H1 (cell line): ENCODE data around the gene CFAP20. TPM values are rescaled to one million over a fixed set of nuclear protein-coding genes. Genes with fewer than 3 reads are reported as not detected.
"Not testable (repeated sequence)": the region's sequence is repeated elsewhere in the genome, so short reads cannot be mapped to it uniquely, and the experiment has no call there.

Experiments
- CTCF ChIA-PET: fragments of 300-600 bp; sonication (Branson Sonifier 250); formaldehyde crosslinking; loops from one replicate; lab custom pipeline; 2021; ENCODE audit not compliant: partially characterized antibody; lab: Charles Lee
- POLR2A ChIA-PET: fragments of 300-600 bp; sonication (Branson Sonifier 250); formaldehyde crosslinking; loops from one replicate; lab custom pipeline; 2021; ENCODE audit warnings: inconsistent platforms; ENCODE audit not compliant: partially characterized antibody; lab: Charles Lee
- DNase-seq, 2 experiments: peaks; one replicate each; pipeline versions ENCODE4 v3.0.0 to v3.0.0-alpha.2; 2010 to 2022; ENCODE audit warnings: low spot score in 2 of 2, low read depth in 1 of 2, mixed read lengths in 1 of 2
- FAIRE-seq: peaks from 2 replicates; lab custom pipeline; 2011; peaks lifted over from hg19 to GRCh38; lab: Jason Lieb, UNC
- H2AFZ ChIP-seq: 2 replicates; pipeline ENCODE4 v1.8.1; 2012; ENCODE audit warnings: low read length, inconsistent platforms
- H2AK5ac ChIP-seq: 2 replicates; pipeline ENCODE4 v1.6.1; 2013; ENCODE audit warnings: low read depth, low read length
- H2BK120ac ChIP-seq: replicated peaks from 2 replicates; pipeline ENCODE3; 2013; ENCODE audit warnings: low read depth, low read length, inconsistent platforms
- H2BK12ac ChIP-seq: 2 replicates; pipeline ENCODE4 v1.6.1; 2013; ENCODE audit warnings: low read depth, low read length
- H2BK15ac ChIP-seq: 2 replicates; pipeline ENCODE4 v1.6.1; 2013; ENCODE audit warnings: low read length
- H2BK20ac ChIP-seq: 2 replicates; pipeline ENCODE4 v1.6.1; 2013; ENCODE audit warnings: low read length
- H2BK5ac ChIP-seq: 2 replicates; pipeline ENCODE4 v1.6.1; 2013; ENCODE audit warnings: low read depth, low read length
- H3K14ac ChIP-seq: 2 replicates; pipeline ENCODE4 v1.6.1; 2013; ENCODE audit warnings: inconsistent platforms; ENCODE audit not compliant: insufficient read length
- H3K18ac ChIP-seq: 2 replicates; pipeline ENCODE4 v1.6.1; 2013; ENCODE audit warnings: low read length; ENCODE audit errors: extremely low read depth
- H3K23ac ChIP-seq: 2 replicates; pipeline ENCODE4 v1.6.1; 2013; ENCODE audit warnings: inconsistent platforms; ENCODE audit not compliant: insufficient read length
- H3K23me2 ChIP-seq: 2 replicates; pipeline ENCODE4 v1.6.1; 2013; ENCODE audit warnings: low read depth, low read length
- H3K27ac ChIP-seq: 2 replicates; pipeline ENCODE4 v1.6.1; 2011; ENCODE audit warnings: low read depth, low read length, inconsistent platforms
- H3K27me3 ChIP-seq, 4 experiments: replicated peaks in 1 of 4; 1 replicate in 1 of 4; 2 replicates in 3 of 4; pipeline versions ENCODE4 v1.6.1 to v1.8.1; 2011 to 2013; ENCODE audit warnings: low read length in 3 of 4, mild to moderate bottlenecking in 3 of 4, inconsistent platforms in 2 of 4, mixed read lengths in 2 of 4, moderate library complexity in 1 of 4; ENCODE audit not compliant: control insufficient read depth in 3 of 4, insufficient read depth in 3 of 4; ENCODE audit errors: extremely low read depth in 1 of 4
- H3K36me3 ChIP-seq, 4 experiments: 2 replicates each; pipeline versions ENCODE4 v1.6.1 to v1.8.1; 2011 to 2013; ENCODE audit warnings: mild to moderate bottlenecking in 4 of 4, low read length in 3 of 4, moderate library complexity in 2 of 4, control low read depth in 1 of 4, inconsistent platforms in 1 of 4; ENCODE audit not compliant: insufficient read depth in 4 of 4, control insufficient read depth in 2 of 4
- H3K4ac ChIP-seq: replicated peaks from 2 replicates; pipeline ENCODE3; 2013; ENCODE audit warnings: low read length, low read depth, mixed read lengths, inconsistent platforms; ENCODE audit not compliant: insufficient read length
- H3K4me1 ChIP-seq, 4 experiments: replicated peaks in 1 of 4; 1 replicate in 1 of 4; 2 replicates in 3 of 4; pipeline versions ENCODE4 v1.6.1 to v1.8.1; 2011 to 2013; ENCODE audit warnings: low read length in 3 of 4, inconsistent platforms in 2 of 4, mixed read lengths in 1 of 4; ENCODE audit not compliant: insufficient read depth in 4 of 4, control insufficient read depth in 3 of 4
- H3K4me2 ChIP-seq, 2 experiments: 2 replicates each; pipeline versions ENCODE4 v1.6.1 to v1.8.1; 2011 to 2013; ENCODE audit warnings: low read depth in 2 of 2, low read length in 2 of 2, control low read depth in 1 of 2, inconsistent platforms in 1 of 2, mild to moderate bottlenecking in 1 of 2; ENCODE audit not compliant: insufficient read depth in 1 of 2
- H3K4me3 ChIP-seq, 4 experiments: fragments of 200-600, 300-600 bp in 1 of 4; sonication (generic), shearing (Covaris generic), sonication (Bioruptor Twin) in 1 of 4; 2 replicates each; pipeline versions ENCODE4 v1.5.1 to v1.8.1; 2011 to 2016; ENCODE audit warnings: low read length in 4 of 4, low read depth in 3 of 4, control low read depth in 2 of 4, inconsistent platforms in 2 of 4, mild to moderate bottlenecking in 2 of 4, mixed read lengths in 1 of 4, moderate library complexity in 1 of 4; ENCODE audit not compliant: insufficient read depth in 2 of 4; ENCODE audit errors: extremely low read depth in 1 of 4
- H3K56ac ChIP-seq: replicated peaks from 2 replicates; pipeline ENCODE3; 2013; ENCODE audit warnings: low read depth, mild to moderate bottlenecking, mixed read lengths, low read length, inconsistent platforms; ENCODE audit not compliant: insufficient read length
- H3K79me1 ChIP-seq: 2 replicates; pipeline ENCODE4 v1.6.1; 2013; ENCODE audit warnings: low read depth, low read length, control low read depth
- H3K79me2 ChIP-seq, 2 experiments: 2 replicates each; pipeline versions ENCODE4 v1.6.1 to v1.8.1; 2012 to 2013; ENCODE audit warnings: low read length in 2 of 2, mild to moderate bottlenecking in 2 of 2, inconsistent platforms in 1 of 2; ENCODE audit not compliant: insufficient read depth in 2 of 2, control insufficient read depth in 1 of 2
- H3K9ac ChIP-seq, 4 experiments: replicated peaks in 1 of 4; 1 replicate in 1 of 4; 2 replicates in 3 of 4; pipeline versions ENCODE4 v1.6.1 to v1.8.1; 2011 to 2013; ENCODE audit warnings: low read depth in 3 of 4, low read length in 3 of 4, control low read depth in 2 of 4, mild to moderate bottlenecking in 2 of 4, moderate library complexity in 2 of 4, inconsistent platforms in 1 of 4; ENCODE audit errors: extremely low read depth in 1 of 4
- H3K9me3 ChIP-seq, 2 experiments: 2 replicates each; pipeline versions ENCODE4 v1.6.1 to v1.8.1; 2012 to 2013; ENCODE audit warnings: mild to moderate bottlenecking in 2 of 2, moderate library complexity in 2 of 2, control low read depth in 1 of 2, inconsistent platforms in 1 of 2, low read depth in 1 of 2, low read length in 1 of 2, mixed read lengths in 1 of 2; ENCODE audit not compliant: insufficient read depth in 2 of 2
- H4K20me1 ChIP-seq, 2 experiments: replicated peaks in 1 of 2; 2 replicates each; pipeline versions ENCODE3 to v1.8.1; 2011 to 2013; ENCODE audit warnings: inconsistent platforms in 2 of 2, low read length in 2 of 2, mild to moderate bottlenecking in 1 of 2; ENCODE audit not compliant: insufficient read depth in 2 of 2, control insufficient read depth in 1 of 2
- H4K5ac ChIP-seq: 2 replicates; pipeline ENCODE4 v1.6.1; 2013; ENCODE audit warnings: low read length, low read depth, mixed read lengths, inconsistent platforms; ENCODE audit not compliant: insufficient read length
- H4K8ac ChIP-seq: 2 replicates; pipeline ENCODE4 v1.8.0; 2013; ENCODE audit warnings: mild to moderate bottlenecking, moderate library complexity, low read length, inconsistent platforms; ENCODE audit not compliant: insufficient read depth; ENCODE audit errors: extremely low read depth
- H4K91ac ChIP-seq: replicated peaks from 2 replicates; pipeline ENCODE3; 2013; ENCODE audit warnings: low read length, mixed read lengths, inconsistent platforms; ENCODE audit not compliant: insufficient read length
- CTBP2 ChIP-seq: IDR thresholded peaks from 2 replicates; pipeline ENCODE4 v1.7.0; 2011; ENCODE audit warnings: borderline replicate concordance, mild to moderate bottlenecking, moderate library complexity, mixed read lengths, low read length; ENCODE audit not compliant: insufficient read depth, insufficient read length
- FOSL1 ChIP-seq: IDR thresholded peaks from 2 replicates; pipeline ENCODE4 v1.6.1; 2011; ENCODE audit warnings: mild to moderate bottlenecking, low read depth, low read length, moderate library complexity; ENCODE audit not compliant: insufficient read depth
- HDAC6 ChIP-seq: IDR thresholded peaks from one replicate; pipeline ENCODE4 v1.7.1; 2012; ENCODE audit warnings: low read depth, mild to moderate bottlenecking, inconsistent platforms, low read length, moderate library complexity
- KDM1A ChIP-seq: fragments of 200-600, 300-600 bp; sonication (generic); IDR thresholded peaks from 2 replicates; pipeline ENCODE4 v1.7.1; 2016; ENCODE audit warnings: mild to moderate bottlenecking, low read length, borderline replicate concordance
- NANOG ChIP-seq: IDR thresholded peaks from 2 replicates; pipeline ENCODE4 v1.6.1; 2011; ENCODE audit warnings: low read length, low read depth, mild to moderate bottlenecking, inconsistent platforms; ENCODE audit not compliant: insufficient read depth, poor library complexity, severe bottlenecking
- PHF8 ChIP-seq: fragments of 200-600 bp; sonication (generic); conservative IDR thresholded peaks from 2 replicates; pipeline ENCODE4 v1.7.1; 2012; ENCODE audit warnings: low read depth, mild to moderate bottlenecking, inconsistent platforms, low read length, moderate library complexity
- RAD21 ChIP-seq, 2 experiments: IDR thresholded peaks in 1 of 2; conservative IDR thresholded peaks in 1 of 2; 2 replicates each; pipeline ENCODE4 v1.6.1; 2011; ENCODE audit warnings: low read depth in 2 of 2, low read length in 2 of 2, improper control_type of control experiment in 1 of 2, inconsistent platforms in 1 of 2, mild to moderate bottlenecking in 1 of 2, moderate library complexity in 1 of 2
- SP1 ChIP-seq: IDR thresholded peaks from 2 replicates; pipeline ENCODE4 v1.6.1; 2011; ENCODE audit warnings: low read depth, low read length
- SUZ12 ChIP-seq: fragments of 200-600 bp; sonication (generic); IDR thresholded peaks from 2 replicates; pipeline ENCODE4 v1.6.1; 2012; ENCODE audit warnings: mild to moderate bottlenecking, inconsistent platforms, low read length, moderate library complexity, mixed read lengths
- TAF7 ChIP-seq: optimal IDR thresholded peaks from 2 replicates; pipeline ENCODE3; 2011; ENCODE audit warnings: low read depth, mild to moderate bottlenecking, inconsistent platforms, low read length, moderate library complexity, borderline replicate concordance
- WGBS, 2 experiments: shearing (Covaris generic) in 1 of 2; methylation state at CpG; one replicate each; pipeline versions ENCODE4 v1.1.6 to v1.1.7; 2013 to 2015; ENCODE audit warnings: low lambda C conversion rate in 2 of 2, mixed read lengths in 2 of 2, inconsistent platforms in 1 of 2, low coverage in 1 of 2, missing lambda C conversion rate in 1 of 2; ENCODE audit not compliant: insufficient replicate concordance in 2 of 2, insufficient coverage in 1 of 2, insufficient read length in 1 of 2; ENCODE audit errors: extremely low coverage in 1 of 2, missing lambda C conversion rate in 1 of 2; 5-methylcytosine and 5-hydroxymethylcytosine counted together
- polyA plus RNA-seq, 7 experiments: library from polyadenylated mRNA; depleted of rRNA in 3 of 7; stranded (reverse) in 5 of 7; unstranded in 2 of 7; fragments of >200 nt in 5 of 7; fragments of 200-250 nt in 2 of 7; gene quantifications; 1 replicate in 5 of 7; 2 replicates in 1 of 7; 4 replicates in 1 of 7; pipeline versions ENCODE4 v1.2.1 to v1.2.3, GENCODE V29; 2011 to 2013; ENCODE audit warnings: missing spikeins in 2 of 7, mixed read lengths in 2 of 7
- total RNA-seq: library from RNA; stranded (reverse); fragmentation: NEBNext Ultra II Directional; extraction: Animal tissue kit (Norgen Biotek cat#: 25700); gene quantifications from 2 replicates; pipeline ENCODE4 v1.2.1, GENCODE V29; 2021

CFAP20 gene
- total and polyA plus RNA-seq, 2 of the 8 experiments (the other 6 are each of a cell fraction or from before 2014, with no cell fraction given), result 45.6 to 65.4 TPM

GRCh38 chr16:58082381-58082780 is 46.8 kb downstream of the CFAP20 start (continued):
- TF ChIP-seq KDM1A (no peak), SUZ12 (no peak), PHF8 (no peak), RAD21 (IDR thresholded peaks at IDR 0.05 in 1 of 2, conservative IDR thresholded peaks at IDR 0.05 in 1 of 2; ENCODE audit: low read depth in 2 of 2, low read length in 2 of 2) (no peak), TAF7 (no peak), NANOG (no peak), CTBP2 (no peak), SP1 (no peak), HDAC6 (no peak), FOSL1 (no peak)
- TF ChIP-seq, all 59 proteins: peak for 0

DNA sequence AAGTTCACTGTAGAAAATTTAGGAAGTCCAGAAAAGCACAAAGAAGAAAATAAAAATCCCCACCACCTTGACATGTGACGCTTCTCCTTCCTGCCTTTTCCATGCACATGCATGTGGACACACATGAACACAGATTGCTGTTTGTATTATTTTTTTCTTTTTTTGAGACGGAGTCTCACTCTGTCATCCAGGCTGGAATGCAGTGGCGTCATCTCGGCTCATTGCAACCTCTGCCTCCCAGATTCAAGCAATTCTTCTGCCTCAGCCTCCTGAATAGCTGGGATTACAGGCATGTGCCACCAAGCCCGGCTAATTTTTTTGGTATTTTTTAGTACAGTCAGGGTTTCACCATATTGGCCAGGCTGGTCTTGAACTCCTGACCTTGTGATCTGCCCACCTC is 48.5 kb downstream of the CFAP20 start:
- H3K79me2 ChIP-seq, H4K91ac ChIP-seq, H3K14ac ChIP-seq, H4K20me1 ChIP-seq, H3K4ac ChIP-seq, H2AFZ ChIP-seq, H3K36me3 ChIP-seq, H4K5ac ChIP-seq, H3K9me3 ChIP-seq, H3K4me1 ChIP-seq, H3K27me3 ChIP-seq, H3K18ac ChIP-seq, H2AK5ac ChIP-seq, DNase-seq, H2BK12ac ChIP-seq, POLR2A ChIA-PET, H3K23ac ChIP-seq, H3K9ac ChIP-seq, H3K27ac ChIP-seq, H3K23me2 ChIP-seq, H2BK15ac ChIP-seq, FAIRE-seq, H3K79me1 ChIP-seq, H2BK5ac ChIP-seq, H4K8ac ChIP-seq, H3K4me2 ChIP-seq, H2BK120ac ChIP-seq, H3K4me3 ChIP-seq, H3K56ac ChIP-seq, H2BK20ac ChIP-seq: not testable (repeated sequence)
- WGBS, 2 experiments, result 95% methylated on average over 5 of the region's 5 CpGs; no CpG with 5 or more reads in 1 of the 2 experiments
- CTCF ChIA-PET, result interaction anchor here (1.2 to 2.1 kb wide), 2 partner anchors 17 to 46 kb away, joined by 5 to 9 read pairs; no protein-coding TSS in a partner anchor
